Hematopoietic multipotent progenitor cell treated with erythropoietin and hydrocortisone succinate and interleukin-3 and kit ligand, for 17 days (in vitro differentiated cells): ENCODE results near the gene TP53INP2.
A peak's percentile ranks its signal among the peaks of the same experiment; 100 is the strongest.
"Not testable (repeated sequence)": the region's sequence is repeated elsewhere in the genome, so short reads cannot be mapped to it uniquely, and the experiment has no call there.

ENCODE experiments used
- DNase-seq: peaks from one replicate; pipeline ENCODE4 v3.0.0-alpha.2; 2015; ENCODE audit warnings: low spot score

Gene TP53INP2, protein sequence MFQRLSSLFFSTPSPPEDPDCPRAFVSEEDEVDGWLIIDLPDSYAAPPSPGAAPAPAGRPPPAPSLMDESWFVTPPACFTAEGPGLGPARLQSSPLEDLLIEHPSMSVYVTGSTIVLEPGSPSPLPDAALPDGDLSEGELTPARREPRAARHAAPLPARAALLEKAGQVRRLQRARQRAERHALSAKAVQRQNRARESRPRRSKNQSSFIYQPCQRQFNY

GRCh38 chr20:34704177-34705007 lies at the start of gene TP53INP2:
TSS of gene TP53INP2 (plus strand) at chr20:34704344. CDS start at chr20:34708740, 4,396 bp downstream.
- DNase-seq = peak; percentile 96

DNA sequence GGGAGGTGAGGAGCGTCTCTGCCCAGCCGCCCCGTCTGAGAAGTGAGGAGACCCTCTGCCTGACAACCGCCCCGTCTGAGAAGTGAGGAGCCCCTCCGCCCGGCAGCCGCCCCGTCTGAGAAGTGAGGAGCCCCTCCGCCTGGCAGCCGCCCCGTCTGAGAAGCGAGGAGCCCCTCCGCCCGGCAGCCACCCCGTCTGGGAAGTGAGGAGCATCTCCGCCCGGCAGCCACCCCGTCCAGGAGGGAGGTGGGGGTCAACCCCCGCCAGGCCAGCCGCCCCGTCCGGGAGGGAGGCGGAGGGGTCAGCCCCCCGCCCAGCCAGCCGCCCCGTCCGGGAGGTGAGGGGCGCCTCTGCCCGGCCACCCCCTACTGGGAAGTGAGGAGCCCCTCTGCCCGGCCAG lies 45.5 kb upstream of the TP53INP2 start:
- DNase-seq = not testable (repeated sequence)

DNA sequence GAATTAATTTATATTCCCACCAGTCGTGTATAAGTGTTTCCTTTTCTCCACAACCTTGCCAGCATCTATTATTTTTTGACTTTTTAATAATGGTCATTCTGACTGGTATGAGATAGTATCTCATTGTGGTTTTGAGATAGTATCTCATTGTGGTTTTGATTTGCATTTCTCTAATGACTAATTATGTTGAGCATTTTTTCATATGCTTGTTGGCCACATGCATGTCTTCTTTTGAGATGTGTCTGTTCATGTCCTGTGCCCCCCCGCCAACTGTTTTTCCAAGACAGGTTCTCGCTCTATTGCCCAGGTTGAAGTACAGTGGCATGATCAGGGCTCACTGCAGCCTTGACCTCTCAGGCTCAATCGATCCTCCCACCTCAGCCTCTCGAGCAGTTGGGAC lies 42.3 kb upstream of the TP53INP2 start:
- DNase-seq = not testable (repeated sequence)

DNA sequence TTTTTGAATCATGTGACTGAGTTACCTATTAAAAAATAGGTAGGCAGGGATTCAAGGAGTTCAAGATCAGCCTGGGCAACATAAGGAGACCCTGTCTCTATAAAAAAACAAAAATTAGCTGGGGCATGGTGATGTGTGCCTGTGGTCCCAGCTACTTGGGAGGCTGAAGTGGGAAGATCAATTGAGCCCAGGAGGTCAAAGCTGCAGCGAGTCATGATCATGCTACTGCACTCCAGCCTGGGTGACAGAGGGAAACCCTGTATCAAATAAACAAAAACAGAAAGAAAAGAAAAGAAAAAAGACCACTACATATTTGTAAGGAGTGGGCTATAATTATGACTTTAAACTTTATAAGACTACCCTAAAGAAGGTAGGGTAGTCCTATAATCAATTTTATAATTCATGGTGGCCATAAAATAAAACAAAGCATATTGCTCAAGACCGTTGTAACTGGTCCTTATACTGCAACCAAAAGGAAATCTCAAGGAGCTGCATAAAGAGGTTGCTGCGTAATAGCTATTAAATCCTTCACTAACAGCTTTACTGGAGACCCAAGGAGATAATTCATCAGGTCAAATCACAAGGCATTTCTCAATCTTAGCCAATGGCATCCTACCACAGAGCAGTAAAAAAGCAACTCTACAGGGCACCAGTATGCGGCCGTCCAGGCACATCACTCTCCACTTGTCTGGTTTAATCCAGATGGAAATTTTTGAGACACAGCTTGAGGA lies 40.8 kb upstream of the TP53INP2 start:
- DNase-seq = no peak

DNA sequence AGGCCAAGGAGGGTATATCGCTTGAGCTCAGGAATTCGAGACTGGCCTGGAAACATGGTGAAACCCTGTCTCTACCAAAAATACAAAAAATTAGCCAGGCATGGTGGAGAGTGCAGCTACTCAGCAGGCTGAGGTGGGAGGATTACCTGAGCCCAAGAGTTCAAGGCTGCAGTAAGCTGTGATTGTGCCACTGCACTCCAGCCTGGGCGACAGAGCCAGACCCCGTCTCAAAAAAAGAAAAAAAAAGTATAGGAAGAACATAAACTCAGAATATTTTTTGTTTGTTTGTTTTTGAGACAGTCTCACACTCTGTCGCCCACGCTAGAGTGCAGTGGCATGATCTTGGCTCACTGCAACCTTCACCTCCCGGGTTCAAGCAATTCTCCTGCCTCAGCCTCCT lies 39.4 kb upstream of the TP53INP2 start:
- DNase-seq = not testable (repeated sequence)

DNA sequence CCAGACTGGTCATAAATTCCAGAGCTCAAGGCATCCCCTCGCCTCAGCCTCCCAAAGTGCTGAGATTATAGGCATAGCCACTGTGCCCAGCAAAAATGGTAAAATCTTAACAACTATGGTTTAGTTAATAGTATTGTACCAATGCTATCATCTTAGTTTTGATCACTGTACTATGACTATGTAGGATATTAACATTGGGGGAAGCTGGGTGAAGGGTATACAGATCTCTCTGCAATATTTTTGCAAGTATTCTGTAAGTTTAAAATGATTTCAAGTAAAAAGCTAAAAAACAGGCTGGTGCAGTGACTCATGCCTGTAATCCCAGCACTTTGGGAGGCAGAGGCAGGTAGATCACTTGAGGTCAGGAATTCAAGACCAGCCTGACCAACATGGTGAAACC lies 35.0 kb upstream of the TP53INP2 start:
- no peak for DNase-seq

GRCh38 chr20:34673412-34673811 lies 30.7 kb upstream of the TP53INP2 start:
- no peak for DNase-seq

DNA sequence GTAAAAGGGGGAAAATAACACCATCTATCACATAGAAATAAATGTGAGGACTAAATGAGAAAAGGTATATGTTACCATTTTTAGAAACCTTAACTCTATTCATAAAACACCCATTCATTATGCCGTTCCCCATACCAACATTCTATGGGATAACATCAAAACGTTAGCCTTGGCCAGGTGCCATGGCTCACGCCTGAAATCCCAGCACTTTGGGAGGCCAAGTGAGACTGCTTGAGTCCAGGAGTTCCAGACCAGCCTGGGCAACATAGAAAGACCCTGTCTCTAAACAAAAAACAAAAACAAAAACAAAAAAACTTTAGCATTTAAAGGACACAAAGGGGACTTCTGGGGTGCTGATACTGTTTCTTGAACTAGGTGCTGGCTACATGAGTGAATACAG lies 28.6 kb upstream of the TP53INP2 start:
- no peak for DNase-seq

DNA sequence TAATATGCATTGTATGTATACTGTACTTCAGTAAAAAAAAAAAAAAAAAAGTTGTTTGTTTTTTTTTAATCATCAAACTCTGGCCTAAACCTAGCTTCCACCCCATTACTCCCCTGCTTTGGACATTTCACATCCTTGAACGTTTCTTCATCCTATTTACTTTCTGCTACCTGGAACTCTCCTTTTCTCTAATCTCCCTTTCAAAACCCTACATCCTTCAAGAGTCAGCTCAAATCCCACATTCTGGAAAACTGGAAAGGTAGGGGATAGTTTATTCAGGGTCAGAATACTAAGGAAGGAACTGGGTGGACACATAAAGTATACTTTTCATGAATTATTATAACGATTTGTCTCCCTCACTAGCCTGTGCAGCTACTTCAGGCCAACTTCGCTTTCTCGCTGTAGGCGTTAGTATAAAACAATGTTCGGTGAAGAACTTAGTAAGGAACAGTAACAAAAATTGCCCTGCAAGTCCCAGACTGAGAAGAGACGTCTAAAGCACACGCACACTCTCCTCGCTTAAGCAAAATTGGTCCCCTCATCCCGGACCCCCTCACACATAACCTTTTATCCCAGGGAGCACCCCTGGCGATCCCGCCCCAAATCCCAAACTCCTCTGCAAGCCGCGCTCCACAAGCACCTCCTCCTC lies 28.0 kb upstream of the TP53INP2 start:
- no peak for DNase-seq

DNA sequence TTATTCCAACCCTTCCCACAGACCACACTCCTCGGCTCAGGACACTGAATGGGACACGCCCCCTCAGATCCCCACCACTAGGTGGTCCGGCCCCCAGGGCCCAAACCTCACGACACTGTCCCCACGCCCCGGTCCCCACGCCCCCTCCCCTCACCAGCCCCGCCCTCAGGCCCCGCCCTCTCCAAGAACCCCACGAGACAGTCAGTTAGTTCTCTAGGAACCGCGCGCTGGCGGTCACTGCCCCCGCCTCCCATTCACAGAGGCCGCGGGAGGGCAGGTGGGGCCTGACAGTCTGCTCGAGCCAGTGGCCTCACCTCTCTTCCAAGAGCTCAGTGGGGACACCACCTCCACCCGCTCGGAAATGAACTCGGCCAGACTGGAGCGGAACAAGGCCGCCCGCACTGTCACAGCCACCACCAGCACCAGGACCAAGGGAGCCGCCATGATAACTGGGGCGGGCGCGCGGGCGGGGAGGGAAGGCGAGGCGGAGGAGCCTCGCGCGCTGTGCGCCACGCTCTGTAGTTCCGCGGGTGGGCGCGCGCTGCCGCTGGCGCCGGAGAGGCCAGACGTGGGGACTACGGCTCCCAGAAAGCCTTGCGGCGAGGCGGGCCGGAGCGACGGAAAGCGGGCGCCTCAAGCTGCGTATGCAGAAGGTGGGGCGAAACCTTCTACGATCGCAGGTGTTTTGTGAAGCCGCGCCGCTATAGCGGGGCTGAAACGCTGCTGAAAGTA lies 27.3 kb upstream of the TP53INP2 start, which contains the start of gene PIGU:
Gene PIGU (minus strand): TSS at position 451 of the 732 bp plus-strand sequence. CDS start 7 bp downstream, at position 444.
- peak; percentile 93 for DNase-seq

GRCh38 chr20:34680586-34681175 lies 23.5 kb upstream of the TP53INP2 start:
- DNase-seq = no peak

DNA sequence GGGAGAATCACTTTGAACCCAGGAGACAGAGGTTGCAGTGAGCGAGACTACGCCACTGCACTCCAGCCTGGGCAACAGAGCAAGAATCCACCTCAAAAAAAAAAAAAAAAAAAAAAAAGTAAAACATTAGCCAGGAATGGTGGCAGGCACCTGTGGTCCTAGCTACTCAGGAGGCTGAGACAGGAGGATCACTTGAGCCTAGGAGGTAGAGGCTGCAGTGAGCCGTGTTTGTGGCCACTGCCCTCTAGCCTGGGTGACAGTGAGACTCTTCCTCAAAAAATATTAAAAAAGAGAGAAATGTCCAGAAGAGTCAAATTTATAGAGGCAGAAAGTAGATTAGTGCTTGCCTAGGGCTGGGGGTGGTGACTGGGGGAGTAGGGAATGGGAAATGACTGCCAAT lies 20.5 kb upstream of the TP53INP2 start:
- DNase-seq = no peak

DNA sequence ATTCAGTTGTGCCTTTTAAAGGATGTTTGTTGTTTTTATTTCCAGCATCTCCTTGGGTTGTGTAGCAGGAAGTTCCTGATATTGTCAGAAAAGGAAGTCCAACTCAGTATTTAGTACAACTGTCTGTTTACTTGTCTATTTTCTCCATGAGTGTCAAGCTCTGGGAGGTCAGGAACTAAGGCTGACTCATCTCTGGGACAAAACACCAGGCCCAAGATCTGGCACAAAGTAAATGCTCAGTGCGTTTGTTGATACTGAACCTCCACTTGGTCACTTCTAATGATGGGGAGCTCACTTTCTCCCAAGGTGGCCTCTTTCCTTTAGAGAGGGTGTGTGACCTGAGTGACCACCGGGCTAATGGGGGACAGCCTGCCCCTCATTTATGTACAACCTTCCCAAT lies 14.7 kb upstream of the TP53INP2 start:
- no peak for DNase-seq

GRCh38 chr20:34691838-34692237 lies 12.3 kb upstream of the TP53INP2 start:
- no peak for DNase-seq

DNA sequence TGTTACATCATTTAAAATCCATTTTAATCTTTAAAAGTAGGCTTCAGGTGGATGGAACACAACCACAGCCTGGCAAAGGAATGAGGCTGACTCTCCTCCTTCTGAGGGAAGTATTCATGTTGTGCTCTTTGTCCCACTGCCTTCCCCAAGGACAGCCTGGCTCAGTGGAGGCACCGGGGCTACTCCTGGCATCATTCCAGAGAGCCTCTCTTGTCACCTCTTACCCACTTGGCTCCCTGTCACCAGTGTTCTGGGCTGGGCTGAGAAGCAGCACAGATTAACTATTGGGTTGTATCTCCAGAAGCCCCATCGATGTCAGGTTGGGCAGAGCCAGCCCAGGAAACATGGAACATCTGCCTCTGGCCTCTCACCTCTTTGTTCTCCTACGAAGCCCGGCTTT lies 10.7 kb upstream of the TP53INP2 start:
- DNase-seq = no peak

DNA sequence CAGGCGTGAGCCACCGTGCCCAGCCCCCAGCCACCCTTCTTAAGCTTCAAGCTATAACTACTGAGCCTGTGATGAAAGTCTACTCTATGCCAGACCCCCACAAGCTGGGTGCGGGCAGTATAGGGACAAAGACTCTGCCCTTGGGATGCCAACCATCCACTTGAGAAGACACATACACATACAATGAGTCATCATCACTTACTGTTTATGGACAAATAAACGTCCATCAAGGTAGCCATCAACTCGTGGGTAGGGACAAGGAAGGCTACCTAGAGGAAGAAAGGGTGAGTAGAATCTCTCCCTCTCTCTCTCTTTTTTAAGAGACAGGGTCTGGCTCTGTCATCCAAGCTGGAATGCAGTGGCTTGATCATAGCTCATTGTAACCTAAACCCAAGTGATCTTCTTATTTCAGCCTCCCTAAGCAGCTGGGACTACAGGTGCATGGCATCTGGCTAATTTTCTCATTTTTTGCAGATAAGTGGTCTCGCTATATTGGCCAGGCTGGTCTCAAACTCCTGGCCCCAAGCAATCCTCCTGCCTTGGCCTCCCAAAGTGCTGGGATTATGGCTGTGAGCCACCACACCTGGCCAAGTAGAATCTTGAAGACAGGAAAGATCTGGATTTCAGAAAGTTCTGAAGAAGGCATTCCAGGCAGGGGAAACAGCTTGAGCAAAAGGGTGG lies 2.6 kb upstream of the TP53INP2 start:
- DNase-seq = no peak

DNA sequence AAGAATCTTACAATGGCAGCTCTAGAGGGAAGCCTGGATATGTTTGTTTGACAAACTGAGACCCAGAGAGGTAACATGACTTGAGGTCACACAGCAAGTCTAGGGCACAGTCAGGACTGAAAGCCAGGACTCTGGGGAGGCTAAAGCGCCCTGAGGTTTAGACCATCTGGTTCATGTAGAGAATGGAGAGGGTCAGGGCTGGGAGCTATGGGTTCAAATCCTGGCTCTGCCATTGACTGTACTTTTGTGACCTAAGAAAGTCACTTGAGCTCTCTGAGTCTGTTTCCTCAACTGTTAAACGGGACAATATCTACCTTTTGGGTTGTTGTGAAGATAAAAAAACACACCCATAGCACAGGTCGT lies 1.1 kb upstream of the TP53INP2 start:
- DNase-seq = no peak

DNA sequence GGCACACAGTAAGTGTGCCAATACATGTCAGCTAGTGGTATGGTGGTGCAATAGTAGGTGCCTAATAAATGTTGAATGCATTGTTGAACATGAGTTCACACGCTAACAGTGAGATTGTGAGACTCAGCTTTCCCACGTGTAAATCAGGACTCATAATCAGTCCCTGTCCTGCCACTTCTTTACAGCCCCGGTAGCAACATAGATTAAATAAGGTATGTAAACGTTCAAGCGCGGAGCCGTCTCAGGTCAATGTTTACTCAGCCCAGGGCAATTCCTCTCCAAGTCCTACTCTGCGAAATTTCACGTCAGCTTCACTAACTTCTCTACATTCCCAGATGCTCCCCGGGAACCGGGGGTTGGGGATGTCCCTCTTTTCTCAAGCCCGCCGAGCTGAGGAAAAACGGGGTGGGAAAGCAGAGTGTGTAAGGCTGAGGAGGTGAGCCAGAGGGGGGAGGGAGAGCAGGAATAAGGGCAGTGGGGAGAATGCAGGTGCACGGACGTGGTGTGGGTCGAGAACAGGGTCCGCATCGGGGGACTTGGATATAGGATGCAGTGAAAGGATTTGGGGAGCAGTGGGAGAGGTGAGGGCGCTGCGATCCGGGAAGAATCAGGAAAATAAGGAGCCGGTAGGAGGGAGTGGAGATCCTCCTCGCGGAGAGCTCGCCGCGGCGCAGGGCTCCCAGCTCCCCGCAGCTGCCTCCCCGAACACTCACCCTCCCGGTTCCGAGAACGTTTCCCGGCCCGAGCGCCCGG lies 544 bp upstream of the TP53INP2 start:
- peak; percentile 60 for DNase-seq

- DNase-seq = no peak
These were observed 858 bp downstream of the TP53INP2 start for GRCh38 chr20:34705008-34705396.
